GM10266 (cell line): ENCODE results near the gene ANO4.

Source experiments
- DNase-seq: peaks from one replicate; pipeline ENCODE4 v3.0.0; 2012; ENCODE audit errors: extremely low spot score
- CTCF ChIP-seq: IDR thresholded peaks from 2 replicates; pipeline ENCODE4 v1.5.1; 2012; ENCODE audit warnings: mild to moderate bottlenecking, low read depth; ENCODE audit not compliant: control insufficient read depth, insufficient read depth; ENCODE audit errors: missing control alignments

Gene ANO4

DNA sequence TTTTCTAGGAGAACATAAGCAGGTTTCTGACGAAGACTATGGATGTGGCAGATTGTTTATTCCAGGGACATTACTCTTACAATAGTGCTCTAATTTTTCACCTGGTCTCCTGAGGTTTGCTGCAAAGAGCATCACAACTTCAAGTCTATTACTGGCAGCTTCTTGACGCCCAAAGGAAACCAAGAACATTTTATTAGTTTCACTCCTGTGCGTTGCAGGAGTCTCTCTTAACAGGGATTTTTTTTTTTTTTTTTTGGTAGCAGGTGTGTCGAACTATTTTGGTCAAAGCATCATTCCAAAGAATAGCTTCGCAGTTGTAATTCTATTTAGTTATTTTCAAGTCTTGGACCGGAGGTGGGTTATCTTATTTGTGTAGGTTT lies 1.2 kb downstream of the ANO4 start:
- TF ChIP-seq CTCF, result no peak
- no peak for DNase-seq

DNA sequence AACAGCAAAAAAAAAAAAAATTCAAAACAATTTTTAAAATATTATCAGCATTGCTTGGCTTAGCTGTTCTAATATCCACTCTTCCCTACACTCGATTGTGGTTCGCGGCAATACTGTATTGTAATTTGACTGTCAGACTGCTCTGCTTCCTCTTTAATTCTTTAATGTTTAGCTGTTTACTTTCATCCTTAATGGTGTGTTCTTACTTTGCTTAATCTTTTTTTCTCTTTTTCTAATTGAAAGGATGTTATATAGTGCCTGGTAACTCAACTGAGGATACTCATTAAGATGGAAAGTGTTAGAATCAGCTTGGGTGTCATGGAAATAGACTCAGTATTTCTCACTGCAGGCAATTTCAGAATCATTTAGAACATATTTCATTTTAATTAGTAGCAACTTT lies 2.0 kb downstream of the ANO4 start:
- no peak for DNase-seq
- TF ChIP-seq CTCF, result no peak

- DNase-seq, result no peak
- TF ChIP-seq CTCF, result no peak
These were observed 2.7 kb downstream of the ANO4 start for GRCh38 chr12:100797246-100797645.

DNA sequence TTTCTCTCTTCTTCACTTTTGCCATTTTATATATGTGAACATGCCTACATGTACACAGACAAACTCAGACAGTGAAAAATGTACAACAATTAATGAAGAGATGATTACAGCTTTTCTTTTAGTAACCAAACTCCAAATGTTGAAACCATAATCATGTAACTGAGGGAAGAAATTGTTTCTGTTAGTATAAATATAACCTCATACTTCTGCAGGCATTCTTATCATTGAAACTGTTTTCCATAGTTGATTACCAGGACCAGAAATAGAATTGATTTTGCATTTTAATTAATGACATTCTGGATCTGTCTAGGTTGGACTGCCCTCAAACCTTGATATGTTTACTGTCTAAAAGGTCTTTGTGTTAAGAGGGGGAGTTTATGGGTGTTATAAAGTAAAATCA lies 3.2 kb downstream of the ANO4 start:
- TF ChIP-seq CTCF, result no peak
- no peak for DNase-seq

- TF ChIP-seq CTCF, result no peak
- no peak for DNase-seq
These were observed 3.9 kb downstream of the ANO4 start for GRCh38 chr12:100798286-100799160.

DNA sequence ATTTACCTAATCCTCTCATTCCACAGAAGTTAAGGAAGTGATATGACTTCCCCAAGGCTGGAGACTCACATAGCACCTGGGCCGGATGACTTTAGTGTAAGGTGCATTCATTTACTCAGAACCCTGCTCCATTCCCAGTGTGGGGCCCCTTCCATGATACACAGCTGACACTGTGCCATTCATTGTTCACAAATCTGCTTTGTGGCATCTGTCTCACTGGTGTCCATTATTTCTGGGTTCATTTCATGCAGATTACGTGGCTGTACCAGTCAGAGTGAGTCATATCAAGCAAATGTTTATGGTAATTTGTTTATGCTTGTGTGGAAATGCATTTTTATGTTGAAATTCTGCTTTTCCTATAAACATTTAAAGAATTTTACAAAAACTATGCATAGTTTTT lies 5.2 kb downstream of the ANO4 start:
- no peak for DNase-seq

More for the DNA sequence above, 5.2 kb downstream of the ANO4 start:
- TF ChIP-seq CTCF, result no peak
